HG02852 (cell line): ENCODE results near the gene OCA2.
"Not testable (repeated sequence)": the region's sequence is repeated elsewhere in the genome, so short reads cannot be mapped to it uniquely, and the experiment has no call there.

Experiments used
- ATAC-seq: cut with Tn5 transposase; IDR thresholded peaks from one replicate; pipeline ENCODE4 v1.9.1; 2021; ENCODE audit warnings: mild to moderate bottlenecking, moderate library complexity; ENCODE audit not compliant: unreplicated experiment

Gene OCA2

DNA sequence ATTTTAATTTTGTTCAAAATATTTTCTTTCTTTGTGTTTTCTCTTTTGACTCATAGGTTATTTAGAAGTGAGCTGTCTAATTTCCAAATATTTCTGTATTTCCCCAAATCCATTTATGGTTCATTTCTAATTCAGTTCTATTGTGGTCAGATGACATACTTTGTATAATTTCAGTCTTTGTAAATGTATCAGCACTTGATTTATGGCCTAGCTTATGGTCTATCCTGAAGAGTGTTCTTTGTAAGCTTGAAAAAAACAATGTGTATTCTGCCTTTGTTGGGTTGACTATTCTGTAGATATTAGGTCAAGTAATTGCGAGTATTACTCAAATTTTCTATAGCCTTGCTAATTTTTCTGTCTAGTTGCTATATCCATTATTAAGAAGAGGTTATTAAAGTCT is 311.2 kb downstream of the OCA2 start:
- no peak for ATAC-seq

- no peak for ATAC-seq
Observed at GRCh38 chr15:27784107-27784506, 315.0 kb downstream of the OCA2 start.

DNA sequence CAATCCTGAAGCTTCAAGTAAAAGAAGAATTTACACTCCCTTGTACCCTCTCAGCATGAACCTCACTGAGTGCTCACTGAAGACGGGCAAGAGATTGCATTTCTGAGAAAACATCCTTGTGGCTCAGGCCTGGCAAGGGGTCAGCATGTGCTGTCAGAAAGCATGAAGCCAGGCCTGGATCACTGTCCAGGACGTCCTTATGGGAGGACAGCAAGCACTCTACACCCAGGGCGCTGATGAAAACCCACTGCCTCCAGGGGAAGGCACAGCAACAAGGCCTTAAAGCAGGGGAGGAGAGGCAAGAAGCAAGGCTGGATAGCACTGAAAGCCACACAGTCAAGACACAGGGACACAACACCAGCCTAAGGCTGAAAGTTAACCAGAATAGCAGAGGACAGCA is 315.4 kb downstream of the OCA2 start:
- no peak for ATAC-seq

DNA sequence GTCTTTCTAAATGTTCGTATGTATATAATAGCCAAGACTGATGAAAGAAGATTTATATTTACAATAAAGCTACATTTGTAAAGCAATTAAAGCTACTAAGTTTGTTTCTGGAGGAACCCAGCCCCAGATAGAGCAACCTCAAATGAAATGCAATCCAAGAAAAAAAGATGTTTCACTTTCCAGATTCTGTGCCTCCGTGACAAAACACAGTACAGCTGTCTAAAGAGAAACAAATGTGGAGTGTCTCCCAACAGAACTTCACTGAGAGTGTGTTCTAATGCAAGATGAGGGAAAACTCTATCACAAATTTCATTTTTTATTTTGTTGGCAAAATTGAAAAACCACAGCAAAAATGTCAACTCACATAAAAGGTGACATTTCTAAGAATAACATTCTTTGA is 317.0 kb downstream of the OCA2 start:
- ATAC-seq: no peak

DNA sequence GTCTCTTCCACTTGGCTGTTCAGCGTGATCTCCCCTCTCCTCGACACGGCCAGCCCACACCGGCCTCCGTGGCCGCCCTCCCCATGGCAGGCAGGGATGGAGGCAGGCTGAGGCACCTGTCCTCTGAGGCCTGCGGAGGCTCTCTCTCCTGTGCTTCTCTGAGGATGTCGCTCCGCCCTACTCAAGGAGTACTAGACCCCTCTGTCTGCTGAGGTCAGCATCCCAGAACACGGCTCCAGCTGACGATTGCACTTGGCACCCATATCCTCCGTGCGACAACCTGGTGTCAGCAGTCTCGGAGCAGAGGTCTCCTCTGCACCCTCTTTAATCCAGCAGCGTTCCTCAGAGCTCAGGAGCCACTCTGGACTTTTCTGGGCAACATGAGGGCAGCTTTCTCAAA is 322.6 kb downstream of the OCA2 start:
- ATAC-seq: no peak

DNA sequence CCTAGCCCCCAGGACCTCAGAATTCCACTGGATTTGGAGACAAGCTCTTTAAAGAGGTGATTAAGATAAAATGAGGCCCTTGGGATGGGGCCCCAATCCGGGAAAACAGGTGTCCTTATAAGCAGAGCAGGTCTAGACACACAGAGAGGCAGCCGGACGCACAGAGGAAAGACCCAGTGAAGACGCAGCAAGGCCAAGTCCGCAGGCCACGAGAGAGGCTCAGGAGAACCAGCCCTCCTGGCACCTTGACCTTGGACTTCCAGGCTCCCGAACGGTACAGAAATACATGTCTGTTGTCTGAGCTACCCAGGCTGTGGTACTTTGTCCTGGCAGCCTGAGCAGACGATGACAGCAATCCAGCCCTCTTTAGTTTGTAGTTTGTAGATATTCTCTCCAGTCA is 324.5 kb downstream of the OCA2 start:
- ATAC-seq: no peak

GRCh38 chr15:27774191-27774590 is 324.9 kb downstream of the OCA2 start:
- no peak for ATAC-seq

DNA sequence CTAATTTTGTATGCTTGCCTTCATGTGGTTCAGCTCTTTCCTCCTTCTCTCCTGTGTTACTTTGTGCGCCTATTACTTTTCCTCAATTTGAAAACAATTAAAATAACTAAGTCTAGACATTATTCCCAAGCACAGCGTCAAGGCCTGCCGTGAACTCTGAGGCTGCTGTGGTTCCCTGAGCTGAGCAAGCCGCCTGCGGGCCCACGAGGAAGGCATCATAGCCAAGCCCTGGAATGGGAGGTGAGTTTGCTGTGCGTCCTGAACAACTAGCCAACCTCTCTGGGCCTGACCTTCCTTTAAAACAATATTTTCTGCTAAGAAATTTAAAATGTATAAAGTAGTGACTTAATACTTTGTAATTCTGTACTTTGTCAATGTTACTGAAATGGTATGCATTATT is 327.2 kb downstream of the OCA2 start:
- no peak for ATAC-seq

- no peak for ATAC-seq
Observed at GRCh38 chr15:27770769-27771554, 328.2 kb downstream of the OCA2 start.

DNA sequence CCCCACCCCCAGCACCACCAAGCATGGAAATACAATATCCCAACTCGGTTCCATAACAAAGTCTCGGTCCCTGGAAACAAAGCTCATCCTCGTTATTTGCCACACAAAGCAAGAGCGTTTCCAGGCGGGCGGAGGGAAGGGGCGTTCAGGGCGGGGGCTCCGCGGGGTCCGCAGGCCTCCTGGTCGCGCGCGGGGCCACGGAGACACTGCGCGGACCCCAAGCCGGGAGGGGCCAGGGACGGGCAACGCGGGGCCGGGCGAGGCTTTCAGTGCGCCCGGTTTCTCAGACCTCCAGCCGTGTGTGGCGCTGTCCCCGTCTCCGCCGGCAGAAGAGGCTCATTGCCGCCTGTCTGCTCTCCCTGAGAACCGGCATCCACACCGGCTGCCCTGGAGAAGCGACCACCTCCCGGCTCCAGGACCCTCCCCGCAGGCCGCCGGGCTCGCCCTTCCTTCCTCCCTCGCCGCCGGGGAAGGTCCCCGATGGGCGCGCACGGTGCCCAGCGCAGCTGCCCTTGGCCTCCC is 329.0 kb downstream of the OCA2 start:
- ATAC-seq: no peak

DNA sequence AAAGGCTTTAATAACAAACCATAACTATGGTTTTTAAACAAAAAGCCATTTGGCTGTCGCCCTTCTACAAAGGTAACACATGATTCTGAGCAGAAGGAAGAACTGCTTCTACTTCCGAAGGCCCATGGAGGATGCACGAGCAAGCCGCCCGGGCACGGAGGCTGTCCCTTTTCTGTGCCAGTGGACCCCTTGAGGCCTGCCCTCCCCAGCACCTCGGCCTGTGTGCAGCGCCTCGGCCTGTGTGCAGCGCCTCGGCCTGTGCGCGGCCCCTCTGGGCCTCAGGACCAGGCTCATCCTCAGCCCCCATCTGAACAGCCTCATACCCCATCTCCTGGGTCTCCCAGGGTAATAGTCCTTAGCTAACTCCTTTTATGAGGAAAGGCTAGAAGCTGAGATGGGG is 329.5 kb downstream of the OCA2 start:
- no peak for ATAC-seq

DNA sequence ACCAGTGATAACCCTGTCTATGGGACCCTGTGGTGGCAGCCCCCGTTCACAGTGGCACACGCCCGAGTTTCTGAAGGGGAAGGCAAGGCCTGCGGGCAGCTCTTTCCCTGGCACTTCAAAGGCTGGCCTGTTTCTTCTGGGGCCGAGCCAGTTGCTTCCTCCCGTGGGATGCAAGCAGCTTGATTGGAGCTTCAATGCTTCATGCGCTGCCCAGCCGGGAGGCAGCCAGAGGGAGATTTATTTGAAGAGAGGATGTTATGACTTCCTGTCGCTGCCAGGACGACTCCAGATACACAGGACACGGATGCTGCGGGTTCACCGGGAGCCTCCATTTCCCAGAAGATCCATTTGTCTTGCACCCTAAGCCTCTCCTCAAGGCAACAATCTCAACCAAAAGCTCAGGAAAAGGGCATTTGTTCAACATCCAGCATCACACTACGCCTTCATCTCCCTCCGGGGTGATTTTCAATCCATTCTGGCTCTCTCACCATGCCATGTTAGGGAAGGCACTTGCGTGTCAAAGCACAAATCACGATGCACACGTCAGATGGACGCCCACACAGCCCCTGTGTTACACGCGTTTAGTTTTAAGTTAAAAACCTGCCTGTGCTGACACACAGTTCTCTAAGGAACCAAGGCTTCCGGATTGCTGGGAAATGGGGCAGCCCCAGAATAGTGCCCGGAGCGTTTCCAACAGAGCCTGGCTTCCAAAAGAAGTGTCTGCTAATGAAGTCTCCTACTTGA is 330.2 kb downstream of the OCA2 start:
- no peak for ATAC-seq

- ATAC-seq: no peak
Observed at GRCh38 chr15:27767918-27768640, 331.0 kb downstream of the OCA2 start.

DNA sequence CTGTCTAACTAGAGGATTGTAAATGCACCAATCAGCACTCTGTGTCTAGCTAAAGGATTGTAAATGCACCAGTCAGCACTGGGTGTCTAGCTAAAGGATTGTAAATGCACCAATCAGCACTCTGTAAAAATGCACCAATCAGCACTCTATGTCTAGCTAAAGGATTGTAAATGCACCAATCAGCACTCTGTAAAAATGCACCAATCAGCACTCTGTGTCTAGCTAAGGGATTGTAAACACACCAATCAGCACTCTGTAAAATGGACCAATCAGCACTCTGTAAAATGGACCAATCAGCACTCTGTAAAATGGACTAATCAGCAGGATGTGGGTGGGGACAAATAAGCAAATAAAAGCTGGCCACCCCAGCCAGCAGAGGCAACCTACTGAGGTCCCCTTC is 331.7 kb downstream of the OCA2 start:
- not testable (repeated sequence) for ATAC-seq

- ATAC-seq: no peak
Observed at GRCh38 chr15:27764339-27764738, 334.8 kb downstream of the OCA2 start.

GRCh38 chr15:27763514-27763913 is 335.6 kb downstream of the OCA2 start:
- ATAC-seq: no peak

GRCh38 chr15:27762471-27762870 is 336.6 kb downstream of the OCA2 start:
- no peak for ATAC-seq

DNA sequence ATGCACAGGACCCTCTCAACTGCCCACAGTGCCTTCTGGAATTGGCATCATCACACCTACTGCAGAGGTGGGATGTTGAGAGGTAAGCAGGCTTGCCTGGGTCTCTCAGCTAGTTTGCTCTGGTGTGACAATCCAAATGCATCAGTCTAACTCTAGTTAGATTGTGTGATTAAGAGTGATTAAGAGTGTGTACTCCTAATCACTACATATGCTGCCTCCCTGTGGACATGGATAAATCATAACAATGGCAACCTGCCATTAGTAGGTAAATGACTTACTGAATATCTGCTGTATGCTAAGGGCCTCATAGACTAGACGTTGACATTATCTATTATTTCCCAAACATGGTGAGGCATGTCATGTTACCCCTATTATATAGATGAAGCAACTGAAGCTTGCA is 342.1 kb downstream of the OCA2 start:
- no peak for ATAC-seq

DNA sequence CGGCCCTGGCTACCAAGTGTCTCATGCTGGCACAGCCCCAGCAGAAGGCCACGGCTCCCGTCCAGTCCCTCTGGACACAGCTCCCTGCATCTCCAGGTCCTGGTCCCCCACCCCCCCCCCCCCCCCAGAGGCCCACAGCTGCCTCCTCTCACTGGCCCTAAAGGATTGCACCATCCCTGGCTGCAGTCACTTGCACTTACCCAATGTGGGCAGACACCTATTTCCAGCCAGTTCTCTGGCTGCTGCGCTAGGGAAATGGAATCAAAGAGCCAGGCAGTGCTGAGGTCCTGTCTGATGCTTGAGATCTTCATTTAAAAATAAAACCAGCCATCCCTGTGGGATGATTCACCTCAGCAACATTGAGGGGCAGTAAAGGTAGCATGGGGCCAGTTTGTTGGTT is 346.4 kb downstream of the OCA2 start:
- no peak for ATAC-seq

DNA sequence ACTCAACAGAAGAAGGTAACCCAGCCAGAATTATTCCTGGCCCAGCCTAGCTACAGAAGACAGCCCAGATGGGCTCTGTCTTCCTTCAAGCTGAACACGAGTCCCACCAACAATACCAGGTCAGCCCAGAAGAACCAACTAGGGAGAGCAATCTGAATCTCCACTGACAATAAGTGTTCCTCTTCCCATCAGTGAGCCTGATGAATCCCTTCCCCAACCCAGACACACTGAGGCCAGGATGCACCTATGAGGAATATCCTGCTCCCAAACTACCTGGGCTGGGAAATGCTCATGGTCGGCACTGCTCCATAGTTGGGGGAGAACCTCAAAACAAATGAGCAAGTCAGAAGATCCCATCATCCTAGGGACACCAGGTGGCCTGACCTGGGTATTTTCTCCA is 351.1 kb downstream of the OCA2 start:
- ATAC-seq: no peak

DNA sequence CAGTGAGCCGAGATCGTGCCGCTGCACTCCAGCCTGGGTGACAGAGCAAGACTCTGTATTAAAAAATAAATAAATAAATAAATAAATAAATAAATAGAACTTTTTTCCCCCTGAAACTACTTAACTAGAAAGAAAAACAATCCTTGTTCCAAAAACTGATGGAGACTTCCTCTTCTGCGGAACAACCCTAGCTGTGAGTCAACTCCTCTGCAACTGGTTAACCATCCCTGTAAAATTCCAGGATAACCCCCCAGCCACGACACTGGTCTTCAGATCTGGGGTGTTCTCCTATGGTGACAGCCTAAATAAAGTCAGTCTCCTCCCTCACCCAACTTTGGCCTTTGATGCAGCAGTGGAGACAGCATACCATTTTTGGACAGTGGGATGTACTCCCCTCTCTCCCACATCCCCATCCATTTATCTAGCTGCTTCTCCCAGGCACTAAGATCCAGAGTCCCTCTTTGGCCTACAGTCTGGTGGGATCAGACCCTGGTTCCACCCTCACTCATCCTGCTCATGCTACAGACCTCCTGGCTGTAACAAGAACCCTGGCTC is 352.6 kb downstream of the OCA2 start:
- no peak for ATAC-seq
